Panc1 (cell line): ENCODE results near the gene THOC7.

Experiments
- POLR2AphosphoS5 ChIP-seq: IDR thresholded peaks from 2 replicates; pipeline ENCODE4 v1.6.1; 2012; ENCODE audit warnings: mild to moderate bottlenecking, low read depth, low read length, moderate library complexity
- SIN3A ChIP-seq: IDR thresholded peaks from 2 replicates; pipeline ENCODE4 v1.6.1; 2012; ENCODE audit warnings: low read depth, mild to moderate bottlenecking, low read length, moderate library complexity, borderline replicate concordance; ENCODE audit not compliant: insufficient read depth
- TCF7L2 ChIP-seq: IDR thresholded peaks from 2 replicates; pipeline ENCODE4 v1.6.1; 2011; ENCODE audit warnings: mild to moderate bottlenecking, low read depth, low read length, inconsistent platforms
- TF ChIP-seq, protein P1 (sequence below): fragments of 450-650 bp; IDR thresholded peaks from 2 replicates; pipeline ENCODE4 v1.5.1; 2017; ENCODE audit warnings: mild to moderate bottlenecking
- TF ChIP-seq, protein P2 (sequence below), 2 experiments: IDR thresholded peaks; 2 replicates each; pipeline ENCODE4 v1.6.1; 2011 to 2012; ENCODE audit warnings: low read depth in 2 of 2, control low read depth in 1 of 2, low read length in 1 of 2, mild to moderate bottlenecking in 1 of 2, moderate library complexity in 1 of 2; ENCODE audit not compliant: insufficient read depth in 1 of 2

DNA sequence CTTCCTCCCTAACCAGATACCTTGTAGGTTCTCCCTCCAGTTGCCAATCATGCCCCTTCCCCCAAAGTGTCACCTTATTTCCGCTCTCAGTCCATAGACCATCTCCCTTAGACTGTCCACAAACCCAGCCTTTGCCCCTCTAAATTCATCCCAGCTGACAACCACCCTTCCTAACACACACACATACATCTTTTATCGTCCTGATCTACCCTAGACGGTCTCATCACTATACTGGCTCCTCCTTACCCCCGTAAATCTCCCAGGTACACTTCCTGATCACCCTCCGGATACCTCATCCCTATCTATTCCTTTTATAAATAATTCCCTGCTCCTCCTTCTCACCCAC lies 828 bp downstream of the THOC7 start:
- TF ChIP-seq, protein P1, sequence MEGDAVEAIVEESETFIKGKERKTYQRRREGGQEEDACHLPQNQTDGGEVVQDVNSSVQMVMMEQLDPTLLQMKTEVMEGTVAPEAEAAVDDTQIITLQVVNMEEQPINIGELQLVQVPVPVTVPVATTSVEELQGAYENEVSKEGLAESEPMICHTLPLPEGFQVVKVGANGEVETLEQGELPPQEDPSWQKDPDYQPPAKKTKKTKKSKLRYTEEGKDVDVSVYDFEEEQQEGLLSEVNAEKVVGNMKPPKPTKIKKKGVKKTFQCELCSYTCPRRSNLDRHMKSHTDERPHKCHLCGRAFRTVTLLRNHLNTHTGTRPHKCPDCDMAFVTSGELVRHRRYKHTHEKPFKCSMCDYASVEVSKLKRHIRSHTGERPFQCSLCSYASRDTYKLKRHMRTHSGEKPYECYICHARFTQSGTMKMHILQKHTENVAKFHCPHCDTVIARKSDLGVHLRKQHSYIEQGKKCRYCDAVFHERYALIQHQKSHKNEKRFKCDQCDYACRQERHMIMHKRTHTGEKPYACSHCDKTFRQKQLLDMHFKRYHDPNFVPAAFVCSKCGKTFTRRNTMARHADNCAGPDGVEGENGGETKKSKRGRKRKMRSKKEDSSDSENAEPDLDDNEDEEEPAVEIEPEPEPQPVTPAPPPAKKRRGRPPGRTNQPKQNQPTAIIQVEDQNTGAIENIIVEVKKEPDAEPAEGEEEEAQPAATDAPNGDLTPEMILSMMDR, result no peak
- TF ChIP-seq POLR2AphosphoS5, result no peak
- no peak for TF ChIP-seq SIN3A
- no peak for TF ChIP-seq TCF7L2
- TF ChIP-seq, protein P2, sequence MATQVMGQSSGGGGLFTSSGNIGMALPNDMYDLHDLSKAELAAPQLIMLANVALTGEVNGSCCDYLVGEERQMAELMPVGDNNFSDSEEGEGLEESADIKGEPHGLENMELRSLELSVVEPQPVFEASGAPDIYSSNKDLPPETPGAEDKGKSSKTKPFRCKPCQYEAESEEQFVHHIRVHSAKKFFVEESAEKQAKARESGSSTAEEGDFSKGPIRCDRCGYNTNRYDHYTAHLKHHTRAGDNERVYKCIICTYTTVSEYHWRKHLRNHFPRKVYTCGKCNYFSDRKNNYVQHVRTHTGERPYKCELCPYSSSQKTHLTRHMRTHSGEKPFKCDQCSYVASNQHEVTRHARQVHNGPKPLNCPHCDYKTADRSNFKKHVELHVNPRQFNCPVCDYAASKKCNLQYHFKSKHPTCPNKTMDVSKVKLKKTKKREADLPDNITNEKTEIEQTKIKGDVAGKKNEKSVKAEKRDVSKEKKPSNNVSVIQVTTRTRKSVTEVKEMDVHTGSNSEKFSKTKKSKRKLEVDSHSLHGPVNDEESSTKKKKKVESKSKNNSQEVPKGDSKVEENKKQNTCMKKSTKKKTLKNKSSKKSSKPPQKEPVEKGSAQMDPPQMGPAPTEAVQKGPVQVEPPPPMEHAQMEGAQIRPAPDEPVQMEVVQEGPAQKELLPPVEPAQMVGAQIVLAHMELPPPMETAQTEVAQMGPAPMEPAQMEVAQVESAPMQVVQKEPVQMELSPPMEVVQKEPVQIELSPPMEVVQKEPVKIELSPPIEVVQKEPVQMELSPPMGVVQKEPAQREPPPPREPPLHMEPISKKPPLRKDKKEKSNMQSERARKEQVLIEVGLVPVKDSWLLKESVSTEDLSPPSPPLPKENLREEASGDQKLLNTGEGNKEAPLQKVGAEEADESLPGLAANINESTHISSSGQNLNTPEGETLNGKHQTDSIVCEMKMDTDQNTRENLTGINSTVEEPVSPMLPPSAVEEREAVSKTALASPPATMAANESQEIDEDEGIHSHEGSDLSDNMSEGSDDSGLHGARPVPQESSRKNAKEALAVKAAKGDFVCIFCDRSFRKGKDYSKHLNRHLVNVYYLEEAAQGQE (IDR thresholded peaks at IDR 0.05; ENCODE audit: insufficient read depth in 1 of 2, low read depth in 2 of 2, low read length in 1 of 2), result no peak
